ENCODE measurements around the gene RNFT2.
"Not testable (repeated sequence)": the region's sequence is repeated elsewhere in the genome, so short reads cannot be mapped to it uniquely, and the experiment has no call there.

RNFT2 gene

GRCh38 chr12:116745554-116745953 is 7.4 kb downstream of the RNFT2 start:
- DNase-seq, result no peak

GRCh38 chr12:116749884-116750283 is 11.8 kb downstream of the RNFT2 start:
- DNase-seq, result no peak

- no peak for DNase-seq
Observed at GRCh38 chr12:116750298-116750697, 12.2 kb downstream of the RNFT2 start.

DNA sequence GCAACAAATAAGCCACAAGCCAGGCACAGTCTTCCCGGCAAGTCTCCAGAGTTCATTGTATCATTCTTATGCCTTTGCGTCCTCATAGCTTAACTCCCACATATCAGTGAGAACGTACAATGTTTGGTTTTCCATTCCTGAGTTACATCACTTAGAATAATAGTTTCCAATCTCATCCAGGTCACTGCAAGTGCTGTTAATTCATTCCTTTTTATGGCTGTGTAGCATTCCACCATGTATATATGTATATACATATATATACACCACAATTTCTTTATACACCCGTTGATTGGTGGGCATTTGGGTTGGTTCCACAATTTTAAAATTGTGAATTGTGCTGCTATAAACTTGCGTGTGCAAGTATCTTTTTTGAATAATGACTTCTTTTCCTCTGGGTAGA is 16.0 kb downstream of the RNFT2 start:
- DNase-seq, result not testable (repeated sequence)

DNA sequence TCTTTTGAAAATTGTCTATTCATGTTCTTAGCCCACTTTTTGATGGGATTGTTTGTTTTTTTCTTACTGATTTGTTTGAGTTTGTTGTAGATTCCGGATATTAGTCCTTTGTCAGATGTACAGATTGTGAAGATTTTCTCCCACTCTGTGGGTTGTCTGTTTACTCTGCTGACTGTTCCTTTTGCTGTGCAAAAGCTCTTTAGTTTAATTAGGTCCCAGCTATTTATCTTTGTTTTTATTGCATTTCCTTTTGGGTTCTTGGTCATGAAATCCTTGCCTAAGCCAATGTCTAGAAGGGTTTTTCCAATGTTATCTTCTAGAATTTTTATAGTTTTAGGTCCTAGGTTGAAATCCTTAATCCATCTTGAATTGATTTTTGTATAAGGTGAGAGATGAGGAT is 16.7 kb downstream of the RNFT2 start:
- not testable (repeated sequence) for DNase-seq

GRCh38 chr12:116759783-116760621 is 21.9 kb downstream of the RNFT2 start:
- no peak for DNase-seq

GRCh38 chr12:116760622-116761020 is 22.5 kb downstream of the RNFT2 start:
- no peak for DNase-seq

GRCh38 chr12:116761499-116761898 is 23.4 kb downstream of the RNFT2 start:
- DNase-seq, result no peak

DNA sequence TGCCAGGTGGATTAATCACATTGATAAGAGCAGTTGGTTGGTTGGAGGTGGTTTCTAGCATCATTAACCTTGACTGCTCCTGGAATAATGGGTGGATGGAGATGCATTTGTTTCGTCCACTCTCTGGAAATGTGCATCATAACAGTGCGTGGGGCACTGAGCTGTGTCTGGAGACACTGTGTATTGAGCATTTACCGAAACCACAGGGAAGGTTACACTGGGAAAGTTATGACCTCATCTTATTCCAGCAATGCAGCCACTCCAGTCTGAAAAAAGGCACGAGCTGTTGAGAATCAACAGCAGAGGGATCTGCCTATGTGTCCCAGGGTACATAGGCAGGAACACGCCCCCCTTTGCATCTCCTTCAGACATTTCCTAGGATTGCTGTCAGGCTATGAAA is 27.2 kb downstream of the RNFT2 start:
- no peak for DNase-seq

DNA sequence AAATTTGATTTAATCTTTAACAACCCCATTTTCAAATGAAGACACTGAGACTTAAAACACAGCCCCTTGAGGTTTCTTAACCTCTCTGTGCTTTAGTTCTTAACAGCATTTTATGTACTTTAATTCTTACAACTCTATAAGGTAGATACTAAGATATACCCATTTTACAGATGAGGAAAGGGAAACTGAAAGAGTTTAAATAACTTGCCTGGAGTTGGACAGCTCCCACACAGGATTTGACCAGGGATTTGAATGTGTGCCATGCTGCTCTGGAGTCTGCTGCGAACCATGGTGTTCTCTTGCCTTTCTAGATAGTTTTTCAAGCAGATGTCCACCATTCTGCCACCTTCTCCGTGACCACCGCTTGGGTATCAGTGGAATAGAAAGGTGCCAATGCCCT is 28.2 kb downstream of the RNFT2 start:
- no peak for DNase-seq

DNA sequence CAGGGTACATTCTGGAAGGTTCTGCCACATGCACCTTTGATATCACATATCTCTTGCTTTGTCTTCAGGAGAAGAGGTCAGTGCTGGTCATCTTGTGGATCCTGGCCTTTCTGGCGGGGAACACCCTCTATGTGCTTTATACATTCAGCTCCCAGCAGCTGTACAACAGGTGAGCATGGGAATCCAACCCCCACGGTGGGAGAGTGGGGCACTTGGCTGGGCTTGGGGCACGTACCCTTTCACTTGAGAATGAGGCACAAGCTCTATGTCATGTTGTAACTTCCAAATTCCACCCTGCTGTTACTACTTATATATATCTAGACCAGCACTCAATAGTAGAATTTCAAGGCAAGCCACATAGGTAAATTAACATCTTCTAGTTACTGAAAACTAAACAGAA is 28.6 kb downstream of the RNFT2 start:
- no peak for DNase-seq

DNA sequence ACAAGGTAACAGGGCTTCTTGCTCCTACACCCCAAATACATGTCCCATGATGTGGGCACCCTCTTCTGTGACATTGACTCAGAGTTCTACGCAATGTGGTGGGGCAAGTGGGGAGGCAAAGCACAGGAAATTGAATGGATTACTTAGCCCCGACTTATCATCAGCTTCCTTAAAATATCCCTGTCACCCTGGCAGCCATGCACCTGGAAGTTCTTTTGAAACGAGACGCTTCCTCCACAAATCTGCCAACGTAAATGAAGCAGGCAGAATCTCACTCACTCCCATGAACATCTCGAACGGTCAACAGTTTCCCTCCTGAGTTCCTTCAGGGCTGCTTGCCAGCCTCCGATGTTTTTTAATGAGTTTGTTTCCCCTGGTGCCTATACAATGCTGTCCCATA is 33.5 kb downstream of the RNFT2 start:
- no peak for DNase-seq

DNA sequence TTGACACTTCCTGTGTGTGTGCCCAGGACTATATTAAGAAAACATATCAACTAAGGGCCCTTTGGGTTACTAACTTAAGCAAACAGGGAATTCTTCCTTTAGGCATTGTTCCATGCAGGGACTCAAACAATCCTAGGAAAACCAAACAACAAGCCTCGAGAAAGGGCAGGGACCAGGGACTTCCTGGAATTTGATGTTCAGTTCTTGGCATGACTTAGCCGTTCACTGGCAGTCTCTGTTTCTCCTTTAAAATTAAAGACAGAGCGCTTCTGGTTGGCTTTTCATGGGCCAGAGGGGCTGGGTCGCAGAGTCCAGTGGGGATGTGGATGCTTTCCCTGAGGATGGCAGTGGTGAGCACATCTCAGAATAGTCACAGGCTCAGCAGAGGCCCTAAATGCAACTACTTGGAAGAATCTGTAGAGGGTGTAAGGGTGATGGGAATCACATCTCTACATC is 35.2 kb downstream of the RNFT2 start:
- no peak for DNase-seq

DNA sequence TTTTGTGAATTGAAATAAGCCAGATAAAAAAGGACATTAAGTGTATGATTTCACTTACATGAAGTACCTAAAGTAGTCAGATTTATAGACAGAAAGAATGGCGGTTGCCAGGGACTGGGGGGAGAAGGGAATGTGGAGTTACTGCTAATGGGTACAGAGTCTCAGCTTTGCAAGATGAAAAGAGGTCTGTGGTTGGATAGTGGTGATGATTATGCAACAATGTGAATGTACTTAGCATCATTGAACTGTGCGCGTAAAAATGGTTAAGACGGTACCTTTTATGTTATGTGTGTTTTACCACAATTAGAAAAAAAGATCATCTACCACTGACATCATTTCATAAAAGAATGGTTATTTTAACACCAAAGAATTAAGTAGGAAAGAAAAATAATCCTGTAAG is 35.9 kb downstream of the RNFT2 start:
- no peak for DNase-seq

GRCh38 chr12:116777245-116777644 is 39.1 kb downstream of the RNFT2 start:
- DNase-seq, result no peak

- no peak for DNase-seq
Observed at GRCh38 chr12:116779597-116779996, 41.5 kb downstream of the RNFT2 start.

- DNase-seq, result no peak
Observed at GRCh38 chr12:116780942-116781341, 42.8 kb downstream of the RNFT2 start.

DNA sequence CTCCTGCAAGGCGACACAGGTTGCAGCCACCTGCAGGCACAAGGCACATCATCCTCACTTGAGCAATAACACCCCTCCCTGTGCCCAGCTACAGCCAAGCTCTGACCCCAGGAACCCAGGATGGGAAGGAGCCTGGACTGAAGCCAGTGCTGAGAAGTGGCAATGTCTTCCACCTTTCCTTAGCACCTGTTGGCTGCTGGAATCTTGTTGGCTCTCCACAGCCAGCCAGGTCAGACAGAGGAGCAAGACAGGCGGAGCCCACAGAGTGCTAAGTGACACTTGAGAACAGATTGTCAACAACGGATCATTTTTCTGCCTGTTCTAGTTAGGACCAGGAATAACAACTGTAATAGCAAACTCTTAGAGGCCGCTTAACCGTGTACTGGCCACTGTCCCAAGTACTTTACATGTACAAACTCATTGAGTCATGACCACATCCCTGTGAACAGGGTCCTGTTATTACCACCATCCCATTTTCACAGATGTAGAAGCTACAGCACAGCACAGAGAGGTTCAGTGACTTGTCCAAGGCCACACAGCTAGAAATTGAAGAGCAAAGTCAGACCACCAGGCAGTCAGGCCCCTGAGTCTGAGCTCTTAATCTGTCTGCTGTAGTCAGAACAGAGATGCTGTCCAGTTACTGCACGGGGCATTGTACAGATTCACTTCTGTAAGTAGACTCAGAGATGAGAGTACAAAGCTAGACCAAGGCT is 45.6 kb downstream of the RNFT2 start:
- no peak for DNase-seq

- DNase-seq, result no peak
Observed at GRCh38 chr12:116784238-116784612, 46.1 kb downstream of the RNFT2 start.

- DNase-seq, result not testable (repeated sequence)
Observed at GRCh38 chr12:116789562-116789961, 51.4 kb downstream of the RNFT2 start.

DNA sequence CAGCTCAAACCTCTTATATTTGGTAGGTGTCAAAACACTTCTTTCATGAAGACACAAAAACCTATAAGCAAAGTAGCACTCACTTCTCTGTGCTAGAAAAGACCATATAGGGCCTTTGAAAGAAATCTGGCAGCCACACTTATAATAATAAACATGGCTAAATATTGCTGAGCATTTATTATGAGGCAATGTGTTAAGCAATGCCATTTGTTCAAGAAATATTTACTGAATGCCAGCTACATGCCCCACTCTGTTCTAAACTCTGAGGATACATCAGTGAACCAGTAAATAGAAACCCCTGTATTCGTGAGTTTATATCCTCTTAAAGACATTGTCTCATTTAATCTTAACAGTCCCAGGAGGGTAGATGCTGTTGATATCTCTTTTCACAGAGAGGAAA is 52.0 kb downstream of the RNFT2 start:
- DNase-seq, result no peak

DNA sequence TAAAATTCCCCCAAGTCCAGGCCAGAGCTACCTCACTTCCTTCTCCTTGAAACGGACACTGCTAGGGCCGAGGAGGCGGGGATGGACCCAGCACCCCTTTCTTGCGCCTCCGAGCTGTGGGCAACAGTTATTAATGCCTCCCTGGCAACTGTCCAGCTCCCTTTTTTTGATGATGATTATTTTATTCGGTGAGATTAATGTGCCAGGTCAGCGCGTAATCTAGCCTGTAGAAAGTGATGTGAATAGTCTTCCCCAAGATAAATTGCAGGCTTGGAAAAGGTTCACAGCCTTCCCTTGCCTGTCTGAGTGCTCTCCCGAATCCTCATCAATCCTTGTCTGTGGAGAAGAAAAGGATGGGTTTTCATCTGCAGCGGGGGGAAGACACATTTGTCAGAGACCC is 54.3 kb downstream of the RNFT2 start:
- DNase-seq, result no peak

- DNase-seq, result no peak
Observed at GRCh38 chr12:116794725-116795124, 56.6 kb downstream of the RNFT2 start.

- DNase-seq, result no peak
Observed at GRCh38 chr12:116797885-116798284, 59.8 kb downstream of the RNFT2 start.

All from NCI-H1694 (cell line).